HG03064 (cell line): Measurements from ENCODE around the gene PARVG.

Experiments used
- ATAC-seq: cut with Tn5 transposase; IDR thresholded peaks from one replicate; pipeline ENCODE4 v1.9.1; 2021; ENCODE audit warnings: low read depth; ENCODE audit not compliant: unreplicated experiment

The PARVG gene

GRCh38 chr22:44193535-44193891 lies 12.8 kb downstream of the PARVG start:
- ATAC-seq, result no peak

GRCh38 chr22:44194569-44194968 lies 13.8 kb downstream of the PARVG start:
- ATAC-seq, result no peak

- no peak for ATAC-seq
These were observed 14.6 kb downstream of the PARVG start for GRCh38 chr22:44195189-44195871.

- ATAC-seq, result no peak
These were observed 15.5 kb downstream of the PARVG start for GRCh38 chr22:44196241-44196640.

GRCh38 chr22:44196731-44197131 lies 16.0 kb downstream of the PARVG start:
- ATAC-seq, result no peak

- ATAC-seq, result no peak
These were observed 16.5 kb downstream of the PARVG start for GRCh38 chr22:44197271-44197670.

GRCh38 chr22:44199164-44199563 lies 18.4 kb downstream of the PARVG start:
- ATAC-seq, result no peak

GRCh38 chr22:44199866-44200265 lies 19.1 kb downstream of the PARVG start:
- no peak for ATAC-seq

- no peak for ATAC-seq
These were observed 19.7 kb downstream of the PARVG start for GRCh38 chr22:44200451-44200850.

- ATAC-seq, result no peak
These were observed 20.3 kb downstream of the PARVG start for GRCh38 chr22:44200855-44201550.

- no peak for ATAC-seq
These were observed 20.9 kb downstream of the PARVG start for GRCh38 chr22:44201665-44202064.

- no peak for ATAC-seq
These were observed 21.6 kb downstream of the PARVG start for GRCh38 chr22:44202261-44202789.

- ATAC-seq, result no peak
These were observed 22.5 kb downstream of the PARVG start for GRCh38 chr22:44203203-44203602.

GRCh38 chr22:44204739-44205515 lies 24.2 kb downstream of the PARVG start:
- no peak for ATAC-seq

- ATAC-seq, result no peak
These were observed 25.0 kb downstream of the PARVG start for GRCh38 chr22:44205516-44206329.

- no peak for ATAC-seq
These were observed 25.6 kb downstream of the PARVG start for GRCh38 chr22:44206330-44206645.

GRCh38 chr22:44206696-44207095 lies 26.0 kb downstream of the PARVG start:
- ATAC-seq, result no peak

- no peak for ATAC-seq
These were observed 26.7 kb downstream of the PARVG start for GRCh38 chr22:44207173-44207980.

- no peak for ATAC-seq
These were observed 27.2 kb downstream of the PARVG start for GRCh38 chr22:44207981-44208317.

- no peak for ATAC-seq
These were observed 28.6 kb downstream of the PARVG start for GRCh38 chr22:44209343-44209742.
